ENCODE measurements around the gene NOS3.

Gene NOS3

DNA sequence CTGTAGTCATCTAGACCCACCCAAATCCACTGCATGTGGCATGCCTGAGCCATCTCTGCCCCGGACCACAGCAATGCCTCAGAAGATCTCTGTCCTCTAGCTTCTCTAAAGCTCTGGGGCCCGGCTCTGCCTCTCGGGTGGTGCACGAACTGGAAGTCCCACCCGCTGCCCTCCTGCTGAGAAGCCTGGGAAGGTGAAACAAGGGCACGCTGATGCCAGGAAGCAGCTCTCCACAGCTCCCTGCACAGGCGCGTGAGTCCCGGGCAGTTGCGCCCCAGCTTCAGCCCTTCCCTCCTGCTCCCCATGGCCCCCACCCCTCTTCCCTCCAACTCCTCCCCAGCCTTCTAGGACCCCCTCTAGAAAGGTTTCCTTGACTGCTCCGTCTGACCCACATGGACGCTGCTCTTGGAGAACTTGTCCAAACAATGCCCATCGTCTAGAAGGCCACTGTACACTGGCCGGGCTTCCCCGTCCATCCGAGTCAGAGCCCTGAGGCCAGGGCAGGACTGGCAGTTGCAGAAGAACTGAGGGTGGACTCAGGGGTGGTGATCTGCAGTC, 25.5 kb upstream of the NOS3 start:
- DNase-seq: no peak

- no peak for DNase-seq
Measured at GRCh38 chr7:150966002-150966401, 24.8 kb upstream of the NOS3 start.

- DNase-seq: no peak
Measured at GRCh38 chr7:150967349-150967748, 23.5 kb upstream of the NOS3 start.

DNA sequence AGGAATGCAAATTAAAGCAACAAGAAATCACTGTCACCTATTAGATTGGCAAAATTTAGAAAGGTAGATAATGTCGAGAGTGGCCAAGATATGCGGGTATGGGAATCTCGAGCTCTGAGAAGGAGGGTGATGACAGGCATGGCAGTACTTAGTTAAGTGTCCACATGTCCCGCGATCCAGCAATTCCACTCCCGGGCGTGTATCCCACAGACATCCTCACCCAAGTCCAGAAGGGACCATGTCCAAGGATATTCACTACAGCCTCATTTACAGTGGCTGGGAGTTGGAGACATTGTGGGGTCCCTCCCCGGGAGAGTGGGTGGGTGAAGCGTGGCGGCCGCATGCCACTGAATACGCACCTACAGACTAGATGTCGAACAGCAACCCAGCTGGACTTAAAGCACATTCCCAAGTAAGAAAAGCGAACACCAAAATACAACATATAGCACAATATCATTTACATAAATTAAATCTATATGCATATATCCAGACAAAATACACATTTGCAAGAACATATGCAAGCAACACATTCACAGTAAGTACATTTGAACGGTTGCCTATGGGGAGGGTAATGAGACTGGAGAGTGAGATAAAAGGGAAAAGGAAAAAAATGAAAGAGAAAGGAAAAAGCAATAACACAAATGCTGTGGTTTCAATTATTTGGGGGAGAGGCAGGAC, 22.6 kb upstream of the NOS3 start:
- DNase-seq: no peak

- no peak for DNase-seq
Measured at GRCh38 chr7:150968734-150969372, 22.0 kb upstream of the NOS3 start.

- no peak for DNase-seq
Measured at GRCh38 chr7:150969475-150969874, 21.3 kb upstream of the NOS3 start.

- no peak for DNase-seq
Measured at GRCh38 chr7:150970424-150970823, 20.4 kb upstream of the NOS3 start.

- no peak for DNase-seq
Measured at GRCh38 chr7:150971242-150972022, 19.4 kb upstream of the NOS3 start.

GRCh38 chr7:150972023-150972468, 18.8 kb upstream of the NOS3 start:
- DNase-seq: no peak

GRCh38 chr7:150972741-150973140, 18.1 kb upstream of the NOS3 start:
- DNase-seq: no peak

- peak; percentile 67 for DNase-seq
Measured at GRCh38 chr7:150973571-150974451, 17.0 kb upstream of the NOS3 start.

- peak; percentile 92 for DNase-seq
Measured at GRCh38 chr7:150974468-150975391, 16.1 kb upstream of the NOS3 start.

GRCh38 chr7:150975536-150976319, 15.1 kb upstream of the NOS3 start:
- DNase-seq: no peak

GRCh38 chr7:150976529-150977381, 14.1 kb upstream of the NOS3 start:
- DNase-seq: no peak

DNA sequence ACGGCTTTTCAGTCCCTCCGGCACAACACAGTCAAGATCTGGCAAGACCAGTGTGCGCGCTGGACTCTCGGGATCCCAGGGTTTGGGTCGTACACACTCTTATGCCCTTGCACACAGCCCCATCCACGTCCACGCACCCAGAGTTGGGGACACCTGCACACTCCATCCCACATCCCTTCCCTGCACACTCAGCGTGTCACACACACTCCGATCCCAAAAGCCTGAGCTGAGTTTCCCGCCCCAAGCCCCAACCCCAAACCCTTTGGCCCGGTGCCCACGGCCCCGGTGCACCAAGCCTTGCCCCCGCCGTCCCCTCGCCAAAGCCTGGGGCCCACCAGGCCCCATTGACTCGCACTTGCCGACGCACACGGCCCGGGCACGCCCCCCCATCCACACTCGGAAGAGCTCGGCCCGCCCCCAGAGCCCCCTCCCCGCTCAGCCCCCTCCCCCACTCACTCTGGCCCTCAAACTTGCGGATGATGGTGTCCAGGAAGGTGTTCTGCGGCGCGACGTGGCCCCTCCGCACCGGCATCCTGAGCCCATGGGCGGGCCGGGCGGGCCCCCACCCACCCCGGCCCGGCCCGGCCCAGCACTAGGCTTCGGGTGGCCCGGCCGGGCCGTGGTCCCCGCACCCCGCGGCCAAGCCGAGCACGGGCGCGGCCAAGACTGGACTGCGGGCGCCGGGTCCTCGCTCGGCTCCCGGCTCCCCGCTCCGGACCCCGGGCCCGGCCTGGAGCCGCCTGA, 13.3 kb upstream of the NOS3 start:
- DNase-seq: no peak

- DNase-seq: peak; percentile 68
Measured at GRCh38 chr7:150978126-150978789, 12.6 kb upstream of the NOS3 start, which contains the start of gene KCNH2. TSS of gene KCNH2 (minus strand) at chr7:150978321. CDS start at chr7:150977913, 408 bp downstream.

- DNase-seq: no peak
Measured at GRCh38 chr7:150979713-150980390, 11.0 kb upstream of the NOS3 start.

All from CD4-positive, alpha-beta T cell treated with Interleukin-17A for 4 hours (primary cell).